ENCODE results near the gene HPSE2. TPM values are rescaled to one million over a fixed set of nuclear protein-coding genes. Genes with fewer than 3 reads are reported as not detected.

The HPSE2 gene
- total RNA-seq, 4 donors from 2014 or later = 0.57 to 3.6 (median 1.5) TPM

DNA sequence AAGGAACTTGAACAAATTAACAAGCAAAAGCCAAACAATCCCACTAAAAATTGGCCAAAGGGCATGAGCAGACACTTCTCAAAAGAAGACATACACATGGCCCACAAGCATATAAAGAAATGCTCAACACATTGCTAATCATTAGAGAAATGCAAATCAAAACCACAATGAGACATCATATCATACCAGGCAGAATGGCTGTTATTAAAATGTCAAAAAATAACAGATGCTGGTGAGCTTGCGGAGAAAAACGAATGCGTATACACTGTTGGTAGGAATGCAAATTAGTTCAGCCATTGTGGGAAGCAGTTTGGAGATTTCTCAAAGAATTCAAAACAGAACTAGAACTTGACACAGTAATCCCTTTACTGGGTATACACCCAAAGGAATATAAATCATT, 477.2 kb downstream of the HPSE2 start:
- no peak overlapping the region for H3K4me3 ChIP-seq (ENCODE audit: low read depth, poor library complexity, severe bottlenecking)
- TF ChIP-seq POLR2A (IDR thresholded peaks at IDR 0.05) = no peak
- TF ChIP-seq, protein P1, sequence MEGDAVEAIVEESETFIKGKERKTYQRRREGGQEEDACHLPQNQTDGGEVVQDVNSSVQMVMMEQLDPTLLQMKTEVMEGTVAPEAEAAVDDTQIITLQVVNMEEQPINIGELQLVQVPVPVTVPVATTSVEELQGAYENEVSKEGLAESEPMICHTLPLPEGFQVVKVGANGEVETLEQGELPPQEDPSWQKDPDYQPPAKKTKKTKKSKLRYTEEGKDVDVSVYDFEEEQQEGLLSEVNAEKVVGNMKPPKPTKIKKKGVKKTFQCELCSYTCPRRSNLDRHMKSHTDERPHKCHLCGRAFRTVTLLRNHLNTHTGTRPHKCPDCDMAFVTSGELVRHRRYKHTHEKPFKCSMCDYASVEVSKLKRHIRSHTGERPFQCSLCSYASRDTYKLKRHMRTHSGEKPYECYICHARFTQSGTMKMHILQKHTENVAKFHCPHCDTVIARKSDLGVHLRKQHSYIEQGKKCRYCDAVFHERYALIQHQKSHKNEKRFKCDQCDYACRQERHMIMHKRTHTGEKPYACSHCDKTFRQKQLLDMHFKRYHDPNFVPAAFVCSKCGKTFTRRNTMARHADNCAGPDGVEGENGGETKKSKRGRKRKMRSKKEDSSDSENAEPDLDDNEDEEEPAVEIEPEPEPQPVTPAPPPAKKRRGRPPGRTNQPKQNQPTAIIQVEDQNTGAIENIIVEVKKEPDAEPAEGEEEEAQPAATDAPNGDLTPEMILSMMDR (IDR thresholded peaks at IDR 0.05) = no peak
- intact Hi-C loops (cut with DNase I; ENCODE audit: low total_unique reads) = no loop called here
- DNase-seq (ENCODE audit: low spot score in 2 of 2) = no peak
- 51 to 52% methylated on average over 3 of the region's 3 CpGs for WGBS, 2 donors

GRCh38 chr10:98748298-98748697, 487.4 kb downstream of the HPSE2 start:
- TF ChIP-seq, protein P1 (IDR thresholded peaks at IDR 0.05) = no peak
- TF ChIP-seq POLR2A (IDR thresholded peaks at IDR 0.05) = no peak
- DNase-seq (ENCODE audit: low spot score in 2 of 2) = no peak
- intact Hi-C loops (cut with DNase I; ENCODE audit: low total_unique reads) = no loop called here
- no peak overlapping the region for H3K4me3 ChIP-seq (ENCODE audit: low read depth, poor library complexity, severe bottlenecking)
- WGBS, 2 donors = 36 to 51% methylated on average over 1 of the region's 1 CpG

DNA sequence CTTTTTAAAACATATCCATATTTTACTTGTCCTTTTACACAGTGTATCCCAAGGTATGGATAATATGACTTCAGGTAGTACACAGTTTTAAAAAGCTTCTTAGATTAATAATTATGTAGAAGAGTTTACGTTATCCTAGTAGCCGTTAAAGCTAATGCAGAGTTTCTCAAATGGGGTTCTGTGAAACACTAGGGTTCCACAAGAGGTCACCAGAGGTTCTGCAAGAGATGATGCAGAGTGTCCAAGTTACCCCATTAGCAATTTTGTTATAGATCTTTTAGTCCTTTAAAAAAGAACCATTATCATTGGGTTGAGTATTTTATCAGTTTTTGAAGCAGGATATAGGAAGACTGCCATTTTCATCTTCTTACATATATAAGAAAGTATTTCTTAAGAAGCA, 490.0 kb downstream of the HPSE2 start:
- no peak for TF ChIP-seq POLR2A (IDR thresholded peaks at IDR 0.05)
- H3K4me3 ChIP-seq (ENCODE audit: low read depth, poor library complexity, severe bottlenecking) = no peak overlapping the region
- DNase-seq (ENCODE audit: low spot score in 2 of 2) = no peak
- 93% methylated on average over 2 of the region's 2 CpGs for WGBS, 2 donors
- intact Hi-C loops (cut with DNase I; ENCODE audit: low total_unique reads) = no loop called here

GRCh38 chr10:98720551-98720950, 515.1 kb downstream of the HPSE2 start:
- TF ChIP-seq, protein P1 (IDR thresholded peaks at IDR 0.05) = no peak
- TF ChIP-seq POLR2A (IDR thresholded peaks at IDR 0.05) = no peak
- WGBS, 2 donors = 43 to 46% methylated on average over 1 of the region's 1 CpG
- intact Hi-C loops (cut with DNase I; ENCODE audit: low total_unique reads) = no loop called here
- no peak for DNase-seq (ENCODE audit: low spot score in 2 of 2)
- H3K4me3 ChIP-seq (ENCODE audit: low read depth, poor library complexity, severe bottlenecking) = no peak overlapping the region

DNA sequence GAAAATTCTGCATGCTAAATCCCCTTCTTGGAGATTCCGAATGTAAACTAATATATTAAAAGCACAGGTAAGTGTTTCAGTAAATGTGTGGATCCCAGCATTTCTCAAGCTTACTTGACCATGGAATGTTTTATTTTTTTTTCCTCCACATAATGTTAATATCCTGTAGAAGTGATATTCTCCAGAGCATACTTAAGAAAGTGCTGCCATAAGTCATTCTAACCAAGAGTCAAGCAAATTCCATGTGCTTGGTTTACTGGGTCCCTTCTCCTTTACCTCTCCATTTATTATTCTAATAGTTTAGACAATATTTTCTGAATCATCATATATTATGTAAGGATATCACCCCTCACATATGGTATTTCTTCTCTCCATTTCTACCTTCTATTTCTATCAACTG, 522.1 kb downstream of the HPSE2 start:
- no peak overlapping the region for H3K4me3 ChIP-seq (ENCODE audit: low read depth, poor library complexity, severe bottlenecking)
- no peak for DNase-seq (ENCODE audit: low spot score in 2 of 2)
- WGBS, 2 donors = 88 to 92% methylated on average over 1 of the region's 1 CpG
- intact Hi-C loops (cut with DNase I; ENCODE audit: low total_unique reads) = no loop called here
- no peak for TF ChIP-seq POLR2A (IDR thresholded peaks at IDR 0.05)
- TF ChIP-seq, protein P1 (IDR thresholded peaks at IDR 0.05) = no peak

DNA sequence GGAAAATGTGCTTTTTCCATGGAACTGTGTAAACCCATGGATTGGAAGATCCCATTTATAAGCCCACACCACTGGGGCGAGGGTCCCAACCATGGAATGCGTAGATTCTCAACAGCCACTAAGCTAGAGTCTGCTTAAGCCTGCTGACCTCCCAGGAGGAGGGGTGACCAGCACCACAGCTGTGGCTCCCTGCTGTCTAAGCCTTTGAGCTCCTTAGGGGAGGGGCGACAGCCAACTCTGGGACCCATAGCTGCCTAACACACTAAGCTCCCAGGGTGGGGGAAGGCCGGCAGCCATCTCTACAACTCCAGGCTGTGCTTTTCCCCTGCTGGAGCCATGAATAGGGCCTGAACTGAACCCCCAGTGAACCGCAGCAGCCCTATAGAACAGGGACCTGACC, 539.1 kb downstream of the HPSE2 start:
- WGBS, 2 donors = 44 to 76% methylated on average over 2 to 5 of the region's 5 CpGs
- no peak overlapping the region for H3K4me3 ChIP-seq (ENCODE audit: low read depth, poor library complexity, severe bottlenecking)
- TF ChIP-seq POLR2A (IDR thresholded peaks at IDR 0.05) = no peak
- TF ChIP-seq, protein P1 (IDR thresholded peaks at IDR 0.05) = no peak
- DNase-seq (ENCODE audit: low spot score in 2 of 2) = no peak
- intact Hi-C loops (cut with DNase I; ENCODE audit: low total_unique reads) = no loop called here
